ENCODE results near the gene EP300.
"Not testable (repeated sequence)": the region's sequence is repeated elsewhere in the genome, so short reads cannot be mapped to it uniquely, and the experiment has no call there.

EP300 gene

GRCh38 chr22:41094041-41094593 is 1.7 kb downstream of the EP300 start:
- peaks cover 1% of the 10 kb centered on the region for H3K36me3 ChIP-seq
- no peaks in the 10 kb centered on the region for H3K9me3 ChIP-seq
- no peak for TF ChIP-seq CTCF (IDR thresholded peaks at IDR 0.05)
- H3K27me3 ChIP-seq, result no peaks in the 10 kb centered on the region
- peaks cover 49 to 57% of the 10 kb centered on the region in 2 experiments for H3K4me1 ChIP-seq (ENCODE audit: control insufficient read depth in 1 of 2, insufficient read depth in 1 of 2, low read depth in 1 of 2, low read length in 1 of 2)
- peak overlapping the region; percentile 97 for H3K27ac ChIP-seq
- H3K4me3 ChIP-seq (ENCODE audit: low read depth in 1 of 2, low read length in 1 of 2), result peak overlapping the region; percentile 92 to 100

GRCh38 chr22:41096391-41096790 is 4.0 kb downstream of the EP300 start:
- Histone ChIP-seq H3K9me3 (no peaks in the 10 kb centered on the region), H3K4me1 (ENCODE audit: control insufficient read depth in 1 of 2, insufficient read depth in 1 of 2, low read depth in 1 of 2, low read length in 1 of 2) (peaks cover 51 to 52% of the 10 kb centered on the region in 2 experiments), H3K4me3 (ENCODE audit: low read depth in 1 of 2, low read length in 1 of 2) (no peak overlapping the region), H3K36me3 (peaks cover 19% of the 10 kb centered on the region), H3K27ac (peak overlapping the region; percentile 29), H3K27me3 (no peaks in the 10 kb centered on the region)
- TF ChIP-seq CTCF (IDR thresholded peaks at IDR 0.05), result no peak

GRCh38 chr22:41096841-41097240 is 4.4 kb downstream of the EP300 start:
- no peak for TF ChIP-seq CTCF (IDR thresholded peaks at IDR 0.05)
- Histone ChIP-seq H3K36me3 (peaks cover 19% of the 10 kb centered on the region), H3K4me3 (ENCODE audit: low read depth in 1 of 2, low read length in 1 of 2) (no peak overlapping the region), H3K27ac (peak overlapping the region; percentile 30), H3K9me3 (no peaks in the 10 kb centered on the region), H3K4me1 (ENCODE audit: control insufficient read depth in 1 of 2, insufficient read depth in 1 of 2, low read depth in 1 of 2, low read length in 1 of 2) (peaks cover 52 to 55% of the 10 kb centered on the region in 2 experiments), H3K27me3 (no peaks in the 10 kb centered on the region)

GRCh38 chr22:41099036-41099435 is 6.6 kb downstream of the EP300 start:
- Histone ChIP-seq H3K36me3 (peaks cover 25% of the 10 kb centered on the region), H3K4me1 (ENCODE audit: control insufficient read depth in 1 of 2, insufficient read depth in 1 of 2, low read depth in 1 of 2, low read length in 1 of 2) (peaks cover 47 to 65% of the 10 kb centered on the region in 2 experiments), H3K27me3 (no peaks in the 10 kb centered on the region), H3K4me3 (ENCODE audit: low read depth in 1 of 2, low read length in 1 of 2) (no peak overlapping the region), H3K9me3 (no peaks in the 10 kb centered on the region), H3K27ac (no peak overlapping the region)
- TF ChIP-seq CTCF (IDR thresholded peaks at IDR 0.05), result no peak

GRCh38 chr22:41106122-41106968 is 14.0 kb downstream of the EP300 start:
- no peak overlapping the region for H3K4me3 ChIP-seq (ENCODE audit: low read depth in 1 of 2, low read length in 1 of 2)
- peaks cover 16 to 29% of the 10 kb centered on the region in 2 experiments for H3K4me1 ChIP-seq (ENCODE audit: control insufficient read depth in 1 of 2, insufficient read depth in 1 of 2, low read depth in 1 of 2, low read length in 1 of 2)
- peaks cover 26% of the 10 kb centered on the region for H3K36me3 ChIP-seq
- no peaks in the 10 kb centered on the region for H3K9me3 ChIP-seq
- H3K27me3 ChIP-seq, result no peaks in the 10 kb centered on the region
- H3K27ac ChIP-seq, result peak overlapping the region; percentile 62
- TF ChIP-seq CTCF (IDR thresholded peaks at IDR 0.05), result no peak

- peaks cover 26% of the 10 kb centered on the region for H3K36me3 ChIP-seq
- H3K4me3 ChIP-seq (ENCODE audit: low read depth in 1 of 2, low read length in 1 of 2); H3K27me3 ChIP-seq; H3K9me3 ChIP-seq: not testable (repeated sequence)
- H3K4me1 ChIP-seq (ENCODE audit: control insufficient read depth in 1 of 2, insufficient read depth in 1 of 2, low read depth in 1 of 2, low read length in 1 of 2), result peaks cover 14 to 25% of the 10 kb centered on the region in 2 experiments
- peak overlapping the region; percentile 62 for H3K27ac ChIP-seq
These were observed 14.6 kb downstream of the EP300 start for GRCh38 chr22:41106969-41107325.
